HG03521 (cell line): Measurements from ENCODE around the gene RNF186.
"Not testable (repeated sequence)": the region's sequence is repeated elsewhere in the genome, so short reads cannot be mapped to it uniquely, and the experiment has no call there.

ENCODE experiments used
- ATAC-seq: cut with Tn5 transposase; IDR thresholded peaks from one replicate; pipeline ENCODE4 v1.9.1; 2021; ENCODE audit warnings: mild to moderate bottlenecking, moderate library complexity; ENCODE audit not compliant: unreplicated experiment

The RNF186 gene

DNA sequence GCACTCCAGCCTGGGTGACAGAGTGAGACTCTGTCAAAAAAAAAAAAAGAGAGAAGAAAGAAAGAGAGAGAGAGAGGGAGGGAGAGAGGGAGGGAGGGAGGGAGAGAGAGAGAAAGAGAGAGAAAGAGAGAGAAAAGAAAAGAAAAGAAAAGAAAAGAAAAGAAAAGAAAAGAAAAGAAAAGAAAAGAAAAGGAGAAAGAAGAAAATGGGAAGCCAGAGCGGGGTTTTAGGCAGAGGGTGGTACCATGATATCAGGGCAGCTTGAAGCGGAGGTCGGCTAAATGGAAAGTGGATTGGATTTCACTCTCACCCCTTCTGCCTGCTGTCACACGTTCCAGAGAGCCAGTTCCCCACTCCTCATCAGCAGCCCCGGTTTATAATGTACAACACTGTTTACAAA lies 17.3 kb downstream of the RNF186 start:
- no peak for ATAC-seq

DNA sequence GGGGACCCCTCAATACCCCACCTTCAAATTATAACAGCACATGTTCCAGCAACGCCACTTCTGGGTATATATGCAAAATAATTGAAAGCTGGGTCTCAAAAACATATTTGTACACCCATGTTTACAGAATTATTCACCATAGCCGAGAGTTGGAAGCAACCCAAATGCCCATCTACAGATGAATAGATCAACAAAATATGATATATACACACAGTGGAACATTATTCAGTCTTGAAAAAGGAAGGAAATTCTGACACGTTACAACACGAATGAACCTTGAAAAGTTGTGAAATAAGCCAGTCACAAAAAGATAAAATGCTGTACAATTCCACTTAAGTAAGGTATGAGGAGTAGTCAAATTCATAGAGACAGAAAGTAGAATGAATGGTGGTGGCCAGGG lies 20.5 kb downstream of the RNF186 start:
- ATAC-seq: no peak

DNA sequence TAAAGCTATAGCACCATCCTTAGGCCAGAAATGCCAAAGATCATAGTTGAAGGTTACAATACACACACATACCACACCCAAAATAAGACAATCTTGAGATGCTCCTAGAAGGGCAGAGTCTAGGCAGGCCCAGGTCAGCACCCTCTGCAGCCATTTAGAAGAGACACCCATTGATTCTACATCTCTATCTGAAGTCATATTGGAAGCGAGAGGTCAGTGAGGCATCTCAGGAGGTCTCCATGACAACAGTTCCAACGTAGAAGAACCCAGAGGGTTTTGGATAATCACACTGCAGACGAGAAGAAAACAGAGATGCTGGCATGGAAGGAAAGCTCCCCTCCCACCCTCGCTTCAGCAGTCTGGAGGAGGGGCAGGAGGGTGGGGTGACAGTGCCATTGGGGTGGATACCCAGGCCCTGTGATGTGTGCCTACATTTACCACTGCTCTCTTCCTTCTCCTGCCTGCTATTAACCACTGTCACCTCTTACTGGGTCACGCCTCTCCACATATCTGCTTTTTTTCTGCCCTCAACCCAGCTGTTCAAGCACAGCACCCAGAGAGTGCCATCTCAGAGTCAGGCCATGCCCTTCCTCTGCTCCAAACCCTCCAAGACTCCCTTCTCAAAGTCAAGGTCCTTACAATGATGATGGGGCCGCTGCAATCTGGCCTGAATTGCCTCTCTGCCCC lies 21.6 kb downstream of the RNF186 start:
- no peak for ATAC-seq

DNA sequence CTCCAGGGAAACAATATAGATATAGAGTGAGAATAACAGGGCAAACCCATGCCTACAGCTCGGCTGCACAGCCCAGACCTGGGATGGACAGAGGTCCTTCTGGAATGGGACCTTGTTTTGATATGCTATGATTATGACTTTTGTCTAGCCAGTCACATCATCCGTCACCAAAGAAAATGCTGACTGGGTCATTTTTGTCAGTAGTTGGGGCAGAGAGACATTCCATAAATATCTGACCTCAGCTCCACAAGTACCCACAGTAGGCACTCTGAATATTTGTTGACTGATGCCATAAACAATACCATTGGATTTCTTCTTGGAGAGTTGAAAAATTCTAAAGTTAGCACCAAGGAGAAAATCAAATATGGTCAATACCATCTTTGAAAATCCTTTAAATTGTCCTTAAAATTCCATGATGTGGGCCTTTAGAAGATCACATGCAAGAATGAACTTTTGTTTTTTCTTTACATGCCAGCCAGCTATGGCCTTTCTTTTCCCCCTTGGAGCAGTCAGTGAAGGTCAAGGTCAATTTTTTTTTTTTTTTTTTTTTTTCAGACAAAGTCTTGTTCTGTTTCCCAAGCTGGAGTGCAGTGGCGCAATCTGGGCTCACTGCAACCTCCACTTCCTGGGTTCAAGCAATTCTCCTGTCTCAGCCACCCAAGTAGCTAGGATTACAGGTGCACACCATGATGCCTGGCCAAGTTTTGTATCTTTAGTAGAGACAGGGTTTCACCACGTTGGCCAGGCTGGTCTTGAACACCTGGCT lies 22.7 kb downstream of the RNF186 start:
- no peak for ATAC-seq

DNA sequence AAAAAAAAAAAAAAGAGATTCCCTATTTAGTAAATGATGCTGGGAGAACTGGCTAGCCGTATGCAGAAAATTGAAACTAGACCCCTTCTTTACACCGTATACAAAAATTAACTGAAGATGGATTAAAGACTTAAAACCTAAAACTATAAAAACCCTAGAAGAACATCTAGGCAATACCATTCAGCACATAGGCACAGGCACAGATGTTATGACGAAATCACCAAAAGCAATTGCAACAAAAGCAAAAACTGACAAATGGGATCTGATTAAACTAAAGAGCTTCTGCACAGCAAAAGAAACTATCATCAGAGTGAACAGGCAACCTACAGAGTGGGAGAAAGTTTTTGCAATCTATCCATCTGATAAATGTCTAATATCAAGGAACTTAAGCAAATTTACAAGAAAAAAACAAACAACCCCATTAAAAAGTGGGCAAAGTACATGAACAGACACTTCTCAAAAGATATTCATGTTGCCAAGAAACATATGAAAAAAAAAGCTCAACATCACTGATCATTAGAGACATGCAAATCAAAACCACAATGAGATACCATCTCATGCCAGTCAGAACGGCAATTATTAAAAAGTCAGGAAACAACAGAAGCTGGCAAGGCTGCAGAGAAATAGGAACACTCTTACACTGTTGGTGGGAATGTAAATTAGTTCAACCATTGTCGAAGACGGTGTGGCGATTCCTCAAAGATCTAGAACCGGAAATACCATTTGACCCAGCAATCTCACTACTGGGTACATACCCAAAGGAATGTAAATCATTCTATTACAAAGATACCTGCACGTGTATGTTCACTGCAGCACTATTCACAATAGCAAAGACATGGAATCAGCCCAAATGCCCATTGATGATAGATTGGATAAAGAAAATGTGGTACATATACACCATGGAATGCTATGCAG lies 24.8 kb downstream of the RNF186 start:
- ATAC-seq: not testable (repeated sequence)

DNA sequence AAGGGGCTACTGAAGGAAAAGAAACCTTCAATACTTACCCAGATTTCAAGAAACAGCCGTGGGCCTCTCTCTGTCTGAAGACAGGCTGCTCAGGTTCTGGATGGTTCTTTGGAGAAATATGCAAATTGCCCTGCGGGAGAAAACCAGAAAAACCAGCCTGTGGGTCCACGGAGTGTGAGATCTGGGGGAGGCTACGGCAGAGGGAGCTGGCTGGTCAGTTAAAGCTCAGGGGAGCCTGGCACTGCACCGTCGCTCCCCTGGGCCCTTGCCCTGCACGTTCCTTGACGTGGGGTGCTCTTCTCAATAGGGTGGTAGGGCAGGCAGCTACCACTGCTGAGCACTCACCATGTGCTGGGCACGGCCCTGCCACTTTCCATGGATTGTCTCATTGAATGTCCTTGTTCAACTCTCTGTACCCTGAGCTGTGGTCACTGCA lies 28.1 kb downstream of the RNF186 start:
- no peak for ATAC-seq

DNA sequence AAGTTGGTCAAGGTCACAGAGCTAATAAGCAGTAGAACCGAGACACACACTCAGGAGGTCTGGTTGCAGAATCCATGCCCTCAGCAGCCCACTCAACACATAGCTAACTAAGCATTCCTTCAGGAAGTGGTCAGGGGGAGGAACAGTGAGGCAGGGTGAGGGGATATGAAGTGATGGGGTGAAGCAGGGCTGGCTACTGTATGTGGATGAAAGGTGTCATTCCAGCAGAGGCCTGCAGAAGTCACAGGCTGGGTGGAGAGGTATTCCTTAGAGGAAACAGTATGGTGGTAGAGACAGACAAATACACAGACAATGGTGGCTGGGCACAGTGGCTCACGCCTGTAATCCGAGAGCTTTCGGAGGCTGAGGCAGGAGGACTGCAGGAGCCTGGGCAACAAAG lies 29.4 kb downstream of the RNF186 start:
- ATAC-seq: no peak

DNA sequence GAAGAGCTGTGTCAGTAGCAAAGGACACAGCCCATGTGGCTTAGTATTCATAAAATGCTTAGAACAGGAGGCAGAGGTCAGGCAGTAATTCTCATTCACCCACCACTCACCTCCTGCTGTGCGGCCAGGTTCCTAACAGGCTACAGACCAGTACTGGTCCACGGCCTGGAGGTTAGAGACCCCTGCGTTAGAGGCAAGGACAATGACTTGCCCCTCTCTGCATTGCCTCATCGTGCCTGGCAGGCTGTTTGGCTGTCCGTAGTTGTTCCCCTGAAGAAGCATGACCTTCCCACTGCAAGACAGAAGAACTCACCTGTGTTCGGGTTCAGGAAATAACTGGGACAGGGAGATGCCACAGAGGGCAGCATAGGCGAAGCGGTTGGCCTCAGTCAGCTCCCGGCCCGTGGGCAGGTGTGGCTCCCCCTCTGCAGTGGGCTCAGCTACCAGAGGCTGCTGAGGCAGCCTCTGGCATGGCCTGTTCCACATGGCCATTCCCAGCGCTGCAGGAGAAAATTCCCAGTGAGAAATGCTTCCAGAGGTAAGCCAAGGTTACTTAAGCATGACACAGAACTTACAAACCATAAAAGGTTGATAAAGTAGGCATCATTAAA lies 34.7 kb downstream of the RNF186 start:
- no peak for ATAC-seq

DNA sequence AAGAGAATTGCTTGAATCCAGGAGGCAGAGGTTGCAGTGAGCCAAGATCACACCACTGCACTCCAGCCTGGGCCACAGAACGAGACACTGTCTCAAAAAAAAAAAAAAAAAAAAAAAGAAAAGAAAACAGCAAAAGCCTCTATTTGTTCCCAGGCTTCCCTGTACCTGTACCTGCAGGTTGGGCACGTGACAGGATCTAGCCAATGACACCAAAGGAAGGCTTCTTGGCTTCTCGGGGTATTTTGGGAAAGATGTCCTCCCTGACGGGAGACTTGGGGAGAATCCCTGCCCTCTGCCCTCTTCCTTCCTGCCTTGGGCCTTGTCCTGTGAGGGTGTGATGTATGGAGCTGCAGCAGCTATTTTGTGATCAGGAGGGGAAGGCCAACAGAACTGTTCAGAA lies 38.1 kb downstream of the RNF186 start:
- no peak for ATAC-seq

DNA sequence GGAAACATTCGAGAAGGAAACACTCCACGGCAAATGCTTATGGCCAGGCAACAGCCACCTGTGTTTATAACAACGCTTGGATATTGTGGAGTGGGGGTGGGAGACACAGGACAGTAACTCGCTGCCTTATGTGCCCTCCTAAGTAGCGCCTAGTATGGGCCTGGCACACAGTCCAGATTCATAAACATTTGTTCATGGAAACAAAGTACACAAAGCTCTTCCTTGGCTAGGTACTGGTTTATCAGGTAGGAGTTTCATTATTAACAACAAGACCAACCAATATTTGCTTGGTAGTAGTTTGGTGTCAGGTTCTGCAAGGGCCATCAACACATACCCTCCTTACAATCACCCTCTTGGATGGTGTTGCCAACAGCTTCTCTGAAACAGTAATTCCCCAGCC lies 38.8 kb downstream of the RNF186 start:
- ATAC-seq: no peak

DNA sequence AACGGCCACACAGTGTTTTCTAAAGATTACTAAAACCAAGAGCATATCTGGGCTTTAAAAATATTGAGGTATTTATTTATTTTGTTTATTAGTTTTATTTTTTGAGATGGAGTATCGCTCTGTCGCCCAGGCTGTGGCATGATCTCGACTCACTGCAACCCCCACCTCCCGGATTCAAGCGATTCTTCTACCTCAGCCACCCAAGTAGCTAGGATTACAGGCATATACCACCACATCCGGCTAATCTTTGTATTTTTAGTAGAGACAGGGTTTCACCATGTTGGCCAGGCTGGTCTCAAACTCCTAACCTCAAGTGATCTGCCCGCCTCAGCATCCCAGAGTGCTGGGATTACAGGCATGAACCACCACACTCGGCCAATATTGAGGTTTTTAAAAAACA lies 39.3 kb downstream of the RNF186 start:
- ATAC-seq: no peak

DNA sequence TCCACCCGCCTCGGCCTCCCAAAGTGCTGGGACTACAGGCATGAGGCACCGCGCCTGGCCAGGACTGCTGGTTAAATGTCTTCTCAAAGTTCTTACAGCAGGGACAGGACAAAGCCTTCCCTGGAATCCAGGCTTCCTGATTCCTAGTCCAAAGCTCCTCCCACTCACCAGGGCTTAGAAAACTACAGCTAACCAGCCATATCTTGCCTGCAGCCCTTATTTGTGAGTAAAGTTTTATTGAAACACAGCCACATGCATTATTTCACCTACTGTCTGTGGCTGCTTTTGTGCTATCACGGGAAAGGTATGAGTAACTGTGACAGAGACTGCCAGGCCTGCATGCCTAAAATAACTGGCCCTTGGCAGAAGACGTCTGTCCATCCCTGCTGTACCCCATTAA lies 39.8 kb downstream of the RNF186 start:
- no peak for ATAC-seq

DNA sequence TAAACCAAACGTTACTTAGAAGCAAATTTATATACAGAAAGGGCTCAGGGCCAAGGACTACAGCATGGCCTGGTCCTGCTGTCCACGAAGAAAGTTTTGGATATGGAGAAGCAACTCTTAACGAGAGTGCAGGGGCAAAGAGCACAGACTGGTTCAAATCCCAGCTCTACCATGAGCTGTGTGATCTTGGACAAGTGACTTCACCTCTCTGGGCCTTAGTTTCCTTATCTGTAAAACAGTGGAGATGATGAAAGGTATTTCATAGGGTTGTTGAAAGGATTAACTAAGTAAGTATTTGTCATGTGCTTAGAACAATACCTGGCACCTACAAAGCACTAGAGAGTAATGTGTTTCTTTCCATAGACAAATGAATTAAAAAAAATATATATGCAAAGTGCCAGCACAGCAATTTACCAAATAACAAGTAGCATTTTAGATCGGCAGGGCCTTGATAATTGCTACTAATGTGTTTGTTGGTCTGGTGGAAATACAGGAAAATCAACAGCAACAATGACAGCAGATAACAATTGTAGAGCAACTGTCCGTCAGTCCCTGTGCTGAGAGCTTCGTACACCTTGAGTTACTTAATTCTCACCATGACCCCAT lies 40.8 kb downstream of the RNF186 start:
- ATAC-seq: no peak

DNA sequence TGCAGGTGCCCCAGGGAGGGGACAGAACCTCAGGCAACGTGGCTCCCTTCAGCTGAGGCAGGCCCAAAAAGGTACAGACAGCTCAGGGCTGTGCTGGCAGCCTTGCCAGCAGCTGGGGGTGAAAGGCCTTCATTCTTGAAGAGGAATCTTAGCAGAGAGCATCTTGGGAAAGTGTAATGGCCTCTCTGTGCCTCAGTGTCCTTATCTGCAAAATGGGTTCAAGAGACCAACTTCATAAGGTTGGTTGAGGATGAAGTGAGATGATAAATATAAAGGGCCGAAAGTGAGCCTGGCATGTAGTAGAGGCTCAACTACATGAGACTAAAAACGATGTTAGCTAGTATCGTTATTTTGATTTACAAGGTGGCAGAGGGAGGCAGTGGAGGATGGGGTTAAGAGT lies 41.6 kb downstream of the RNF186 start:
- ATAC-seq: no peak

DNA sequence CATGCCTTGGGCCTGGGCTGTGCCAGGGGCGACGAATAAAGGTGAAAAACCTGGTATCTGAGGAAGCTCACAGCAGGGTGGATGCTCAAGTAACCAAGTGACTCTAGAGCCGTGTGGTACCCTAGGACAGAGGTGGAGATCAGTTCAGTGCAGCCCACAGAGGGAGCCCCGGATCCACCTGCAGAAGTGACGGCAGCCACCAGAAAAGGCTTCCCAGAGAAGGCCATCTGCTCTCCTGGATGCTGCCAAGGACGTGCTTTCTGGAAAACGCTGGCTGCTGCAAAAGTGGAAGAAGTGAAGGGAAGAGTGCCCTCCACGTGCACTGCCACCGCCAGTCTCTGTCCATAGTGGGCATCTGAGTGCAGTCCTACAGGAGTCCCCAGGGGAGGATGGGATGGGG lies 43.0 kb downstream of the RNF186 start:
- ATAC-seq: no peak

DNA sequence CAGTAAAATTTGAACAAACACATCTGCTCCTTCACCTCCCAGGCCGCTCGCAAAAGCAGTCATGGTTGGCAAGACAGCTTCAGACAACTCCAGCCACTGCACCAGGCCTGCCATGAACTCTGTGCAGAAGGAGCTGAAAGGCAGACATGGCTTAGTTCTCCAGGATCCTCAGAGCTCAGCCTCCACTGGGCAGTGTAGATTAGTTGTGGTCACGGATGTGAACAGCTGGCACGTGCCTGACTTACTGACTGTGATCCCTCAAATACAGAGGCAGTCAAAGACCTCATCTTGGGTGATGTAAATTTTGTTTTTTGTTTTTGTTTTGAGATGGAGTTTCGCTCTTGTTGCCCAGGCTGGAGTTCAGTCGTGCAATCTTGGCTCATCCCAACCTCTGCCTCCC lies 43.7 kb downstream of the RNF186 start:
- no peak for ATAC-seq

DNA sequence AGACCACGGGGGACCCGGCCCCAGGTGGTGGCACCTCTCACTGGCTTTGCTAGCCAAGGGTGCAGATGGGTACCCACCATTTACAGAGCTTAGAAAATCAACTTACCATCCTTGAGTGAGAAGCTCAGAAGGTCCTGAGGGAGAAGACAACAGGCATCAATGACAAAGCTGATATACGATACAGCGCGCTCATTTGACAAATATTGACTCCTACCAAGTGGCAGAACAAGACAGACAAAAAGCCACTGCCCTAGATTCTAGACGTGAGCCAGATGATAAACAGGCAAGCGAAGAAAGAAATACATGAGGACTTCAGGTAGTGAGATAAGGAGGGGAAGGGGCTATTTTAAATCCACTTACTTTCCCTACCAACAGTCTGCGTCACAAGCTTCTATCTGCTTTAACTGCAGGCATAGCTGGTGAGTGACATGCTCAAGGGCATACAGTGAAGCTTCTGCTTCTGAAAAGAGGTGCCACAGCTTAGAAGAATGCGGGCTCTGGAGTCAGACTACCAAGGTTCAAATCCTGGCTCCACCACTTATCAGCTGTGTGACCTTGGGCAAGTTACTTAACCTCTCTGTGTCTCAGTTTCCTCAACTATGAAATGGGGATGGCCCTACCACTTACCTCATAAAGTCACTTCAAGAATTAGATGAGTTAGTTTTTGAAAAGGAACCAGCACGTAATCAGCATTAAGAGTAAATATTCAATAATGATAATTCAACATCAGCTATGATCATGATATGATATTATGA lies 44.5 kb downstream of the RNF186 start:
- ATAC-seq: no peak

DNA sequence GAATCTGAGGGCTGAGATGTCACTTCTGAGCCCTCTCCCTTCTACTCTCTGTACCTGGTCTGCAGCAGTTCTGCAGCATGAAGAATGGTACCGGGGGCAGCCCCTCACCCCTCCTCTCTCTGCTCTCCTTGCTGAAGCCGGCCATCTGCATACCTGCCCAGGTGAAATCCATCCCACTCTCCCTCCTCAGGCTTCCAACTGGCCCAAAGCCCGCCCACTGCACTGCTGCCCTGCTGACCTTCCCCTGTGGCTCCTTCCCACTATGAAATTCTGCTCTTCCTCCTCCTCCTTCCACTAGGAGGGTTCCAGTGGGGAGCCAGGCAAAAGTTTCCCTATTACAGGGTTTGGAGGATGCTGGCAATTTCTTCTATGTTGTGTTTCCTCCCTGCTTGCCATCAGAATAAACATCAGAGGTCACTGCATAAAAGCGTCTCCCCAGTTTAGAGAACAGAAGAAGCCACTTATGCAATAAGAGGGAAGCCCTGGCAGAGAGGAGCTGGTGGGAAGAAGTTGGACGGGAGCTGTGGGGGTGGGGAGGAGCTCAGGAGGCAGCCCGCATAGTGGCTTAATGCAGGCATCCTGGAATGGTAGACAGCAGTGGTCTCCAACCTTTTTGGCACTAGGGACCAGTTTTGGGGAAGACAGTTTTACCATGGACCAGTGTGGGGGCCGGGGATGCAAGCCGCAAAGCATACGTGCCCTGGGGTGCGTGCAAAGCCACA lies 45.7 kb downstream of the RNF186 start:
- ATAC-seq: no peak
